Smooth muscle cell (in vitro differentiated cells): ENCODE measurements around the gene CELF2. TPM values are rescaled to one million over a fixed set of nuclear protein-coding genes. Genes with fewer than 3 reads are reported as not detected.

Source experiments
- DNase-seq: peaks from one replicate; lab custom pipeline; 2025; ENCODE audit not compliant: unreplicated experiment; lab: John Stamatoyannopoulos, UW
- H2AFZ ChIP-seq: fragments of 200-600 bp; sonication (generic); 2 replicates; pipeline ENCODE4 v1.6.0; 2016; ENCODE audit warnings: antibody characterized with exemption, low read depth, mild to moderate bottlenecking
- H3F3A ChIP-seq: fragments of 200-600 bp; sonication (generic); 2 replicates; pipeline ENCODE4 v1.6.0; 2017; ENCODE audit warnings: antibody characterized with exemption, low read depth
- H3K27ac ChIP-seq: fragments of 200-600 bp; sonication (generic); 2 replicates; pipeline ENCODE4 v1.5.1; 2016; ENCODE audit warnings: low read depth, mild to moderate bottlenecking
- H3K27me3 ChIP-seq: fragments of 200-600 bp; sonication (generic); 2 replicates; pipeline ENCODE4 v1.6.1; 2016; ENCODE audit warnings: low read depth, mild to moderate bottlenecking
- H3K36me3 ChIP-seq: fragments of 200-600 bp; sonication (generic); 2 replicates; pipeline ENCODE4 v1.5.1; 2016; ENCODE audit warnings: low read depth
- H3K4me1 ChIP-seq: fragments of 200-600 bp; sonication (generic); 2 replicates; pipeline ENCODE4 v1.5.1; 2016; ENCODE audit warnings: low read depth
- H3K4me2 ChIP-seq: fragments of 200-600 bp; sonication (generic); 2 replicates; pipeline ENCODE4 v1.6.0; 2016; ENCODE audit warnings: mild to moderate bottlenecking
- H3K4me3 ChIP-seq: fragments of 200-600 bp; sonication (generic); 2 replicates; pipeline ENCODE4 v1.5.1; 2016; ENCODE audit warnings: mild to moderate bottlenecking
- H3K79me2 ChIP-seq: fragments of 200-600 bp; sonication (generic); 2 replicates; pipeline ENCODE4 v1.6.0; 2016; ENCODE audit warnings: low read depth, mild to moderate bottlenecking
- H3K9ac ChIP-seq: fragments of 200-600 bp; sonication (generic); 2 replicates; pipeline ENCODE4 v1.6.0; 2016; ENCODE audit warnings: low read depth
- H3K9me3 ChIP-seq: fragments of 200-600 bp; sonication (generic); replicated peaks from 2 replicates; pipeline ENCODE4 v1.5.1; 2016; ENCODE audit warnings: low read depth
- H4K20me1 ChIP-seq: fragments of 200-600 bp; sonication (generic); 2 replicates; pipeline ENCODE4 v1.6.0; 2016; ENCODE audit warnings: low read depth
- WGBS: methylation state at CpG from one replicate; pipeline ENCODE4 v1.1.7; 2016; ENCODE audit warnings: low lambda C conversion rate; 5-methylcytosine and 5-hydroxymethylcytosine counted together
- polyA plus RNA-seq: library from polyadenylated mRNA; unstranded; fragments of >200 nt; fragmentation: Nextera tagmentation; extraction: Ambion mirVana; gene quantifications from 2 replicates; pipeline ENCODE4 v1.2.1, GENCODE V29; 2016
- total RNA-seq: library from RNA; depleted of rRNA; stranded (reverse); fragments of >200 nt; gene quantifications from 2 replicates; pipeline ENCODE4 v1.2.3, GENCODE V29; 2014
- TF ChIP-seq, protein P1 (sequence below): fragments of 200-600 bp; sonication (generic); IDR thresholded peaks from 2 replicates; pipeline ENCODE4 v1.5.1; 2017; ENCODE audit warnings: borderline replicate concordance, mild to moderate bottlenecking, antibody characterized with exemption; ENCODE audit not compliant: insufficient read depth, poor library complexity, severe bottlenecking

Gene CELF2
- total and polyA plus RNA-seq, 2 experiments from 2014 or later, result 3.0 to 4.7 TPM

DNA sequence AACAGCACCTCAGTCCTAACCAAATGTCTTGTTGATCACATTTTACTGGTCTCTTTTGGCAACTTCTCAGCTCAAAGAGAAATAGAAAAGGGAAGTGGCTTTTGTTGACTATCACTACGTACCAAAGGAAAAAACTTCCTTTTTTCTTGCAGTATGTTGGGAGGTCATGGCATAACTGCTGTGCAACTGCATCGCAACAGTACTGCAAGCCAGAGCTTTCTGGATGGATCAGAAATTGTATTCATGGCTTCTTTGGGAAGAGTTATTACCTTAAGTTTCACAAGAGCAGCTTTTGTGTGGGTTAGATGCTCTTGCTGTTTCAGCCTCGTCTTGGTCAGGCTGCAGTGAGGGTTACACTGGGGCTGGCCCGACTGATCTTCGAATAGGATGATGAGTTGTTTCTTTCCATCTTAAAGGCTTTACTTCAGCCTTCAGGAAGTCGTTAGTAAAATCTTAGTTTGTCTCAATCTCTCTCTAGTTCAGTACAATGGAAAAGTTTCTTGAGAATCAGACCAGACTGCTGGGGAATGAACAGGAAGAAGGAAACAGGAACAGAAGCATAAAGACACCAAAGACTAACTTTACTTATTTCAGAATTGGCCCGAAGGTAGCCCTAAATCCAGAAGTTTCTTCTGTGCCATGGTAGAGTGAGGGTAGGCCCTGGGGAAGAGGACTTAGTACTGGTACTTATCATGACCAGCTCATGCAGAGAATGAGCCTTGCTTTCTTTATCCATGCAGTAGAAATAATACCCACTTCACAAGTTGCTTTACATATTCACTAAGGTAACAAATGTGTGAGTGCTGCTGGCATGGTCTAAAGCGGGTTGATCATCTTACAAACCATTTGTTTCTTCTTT, 153.6 kb downstream of the CELF2 start:
- Histone ChIP-seq H3K36me3 (no peaks in the 10 kb centered on the region), H3K79me2 (no peaks in the 10 kb centered on the region), H3K4me2 (no peak overlapping the region), H3K4me3 (no peak overlapping the region), H3K27me3 (peaks cover 23% of the 10 kb centered on the region), H3K9ac (no peak overlapping the region), H4K20me1 (no peaks in the 10 kb centered on the region), H3K9me3 (no peaks in the 10 kb centered on the region), H3F3A (no peaks in the 10 kb centered on the region), H3K4me1 (peaks cover 6% of the 10 kb centered on the region), H3K27ac (no peak overlapping the region), H2AFZ (no peak overlapping the region)
- TF ChIP-seq, protein P1, sequence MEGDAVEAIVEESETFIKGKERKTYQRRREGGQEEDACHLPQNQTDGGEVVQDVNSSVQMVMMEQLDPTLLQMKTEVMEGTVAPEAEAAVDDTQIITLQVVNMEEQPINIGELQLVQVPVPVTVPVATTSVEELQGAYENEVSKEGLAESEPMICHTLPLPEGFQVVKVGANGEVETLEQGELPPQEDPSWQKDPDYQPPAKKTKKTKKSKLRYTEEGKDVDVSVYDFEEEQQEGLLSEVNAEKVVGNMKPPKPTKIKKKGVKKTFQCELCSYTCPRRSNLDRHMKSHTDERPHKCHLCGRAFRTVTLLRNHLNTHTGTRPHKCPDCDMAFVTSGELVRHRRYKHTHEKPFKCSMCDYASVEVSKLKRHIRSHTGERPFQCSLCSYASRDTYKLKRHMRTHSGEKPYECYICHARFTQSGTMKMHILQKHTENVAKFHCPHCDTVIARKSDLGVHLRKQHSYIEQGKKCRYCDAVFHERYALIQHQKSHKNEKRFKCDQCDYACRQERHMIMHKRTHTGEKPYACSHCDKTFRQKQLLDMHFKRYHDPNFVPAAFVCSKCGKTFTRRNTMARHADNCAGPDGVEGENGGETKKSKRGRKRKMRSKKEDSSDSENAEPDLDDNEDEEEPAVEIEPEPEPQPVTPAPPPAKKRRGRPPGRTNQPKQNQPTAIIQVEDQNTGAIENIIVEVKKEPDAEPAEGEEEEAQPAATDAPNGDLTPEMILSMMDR, result no peak
- WGBS, result 59% methylated on average over 8 of the region's 8 CpGs
- no peak for DNase-seq

DNA sequence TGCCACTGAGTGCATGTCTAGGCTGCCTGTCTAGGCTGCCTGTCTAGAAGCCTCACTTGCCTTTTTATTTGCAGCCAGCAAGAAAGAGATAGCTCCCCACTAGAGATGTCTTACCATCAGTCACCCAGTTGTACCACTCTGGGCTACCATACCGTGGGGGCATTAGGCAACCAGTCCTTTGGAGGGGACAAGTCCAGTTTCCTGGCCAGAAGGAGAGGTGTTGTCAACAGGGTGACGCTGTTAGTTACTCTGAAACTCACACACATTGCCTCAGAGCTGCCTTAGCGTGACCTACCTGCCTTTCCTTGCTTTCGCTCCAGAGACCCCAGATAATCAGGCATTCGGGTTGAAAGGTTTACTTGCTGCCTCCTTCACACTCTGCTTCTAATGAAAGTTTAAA, 155.4 kb downstream of the CELF2 start:
- Histone ChIP-seq H3K27ac (no peak overlapping the region), H3K4me3 (no peak overlapping the region), H4K20me1 (no peaks in the 10 kb centered on the region), H3K9me3 (no peaks in the 10 kb centered on the region), H3F3A (peaks cover 6% of the 10 kb centered on the region), H2AFZ (no peak overlapping the region), H3K9ac (no peak overlapping the region), H3K4me1 (peaks cover 14% of the 10 kb centered on the region), H3K36me3 (no peaks in the 10 kb centered on the region), H3K4me2 (no peak overlapping the region), H3K79me2 (no peaks in the 10 kb centered on the region), H3K27me3 (peaks cover 5% of the 10 kb centered on the region)
- TF ChIP-seq, protein P1, result no peak
- WGBS, result 95% methylated on average over 5 of the region's 5 CpGs
- no peak for DNase-seq

DNA sequence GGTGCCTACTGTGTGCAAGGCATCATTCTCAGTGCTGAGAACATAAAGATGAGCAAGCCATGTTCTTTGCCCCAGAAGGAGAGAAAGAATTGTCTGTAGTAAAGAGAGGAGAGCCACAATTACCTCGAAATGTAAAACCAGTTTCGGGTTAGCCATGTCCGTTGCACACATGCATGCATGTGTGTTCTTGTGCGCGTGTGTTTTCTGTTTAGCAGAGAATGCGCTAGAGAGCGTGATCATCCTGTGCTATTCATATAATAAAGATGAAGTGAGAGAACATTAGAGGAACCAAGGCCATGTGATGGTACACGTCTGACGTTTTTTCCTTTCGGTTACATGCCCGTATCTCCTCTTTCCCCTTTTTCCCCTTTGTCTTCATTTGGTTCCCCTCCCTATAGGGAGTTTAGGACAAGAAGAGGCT, 158.2 kb downstream of the CELF2 start:
- peaks cover 9% of the 10 kb centered on the region for H3F3A ChIP-seq
- no peak overlapping the region for H3K27ac ChIP-seq
- no peak overlapping the region for H3K4me2 ChIP-seq
- TF ChIP-seq, protein P1, result no peak
- H3K4me1 ChIP-seq, result peaks cover 17% of the 10 kb centered on the region
- 96% methylated on average over 11 of the region's 11 CpGs for WGBS
- no peaks in the 10 kb centered on the region for H3K36me3 ChIP-seq
- no peaks in the 10 kb centered on the region for H3K27me3 ChIP-seq
- no peak for DNase-seq
- H3K79me2 ChIP-seq, result no peaks in the 10 kb centered on the region
- no peak overlapping the region for H2AFZ ChIP-seq
- no peaks in the 10 kb centered on the region for H4K20me1 ChIP-seq
- H3K4me3 ChIP-seq, result no peak overlapping the region
- no peaks in the 10 kb centered on the region for H3K9me3 ChIP-seq
- H3K9ac ChIP-seq, result no peak overlapping the region

DNA sequence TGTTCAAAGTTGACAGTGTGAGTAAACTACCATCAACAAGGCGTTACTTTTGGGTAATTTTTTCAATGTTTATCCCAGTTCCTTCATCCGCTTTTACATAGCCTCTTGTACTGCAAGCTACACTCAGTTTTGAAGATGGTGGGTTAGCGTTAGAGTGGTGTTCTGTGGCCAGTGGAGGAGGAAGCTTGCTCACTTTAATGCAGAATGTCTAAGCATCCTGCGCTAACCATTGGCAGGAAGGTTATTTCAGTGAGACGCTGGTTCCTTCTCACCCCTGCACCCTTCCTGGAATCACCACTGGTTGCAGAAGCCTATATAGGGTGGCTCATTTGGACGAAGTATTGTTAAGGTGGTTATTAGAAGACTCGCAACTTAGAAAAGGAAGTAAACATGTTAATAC, 159.1 kb downstream of the CELF2 start:
- Histone ChIP-seq H3K27ac (peak overlapping the region; percentile 88), H3K4me2 (peak overlapping the region; percentile 57), H4K20me1 (no peaks in the 10 kb centered on the region), H3K36me3 (no peaks in the 10 kb centered on the region), H3K4me3 (no peak overlapping the region), H3K4me1 (peaks cover 17% of the 10 kb centered on the region), H2AFZ (no peak overlapping the region), H3K79me2 (no peaks in the 10 kb centered on the region), H3K9me3 (no peaks in the 10 kb centered on the region), H3K27me3 (no peaks in the 10 kb centered on the region), H3K9ac (no peak overlapping the region), H3F3A (peaks cover 9% of the 10 kb centered on the region)
- DNase-seq, result no peak
- TF ChIP-seq, protein P1, result no peak
- WGBS, result 91% methylated on average over 7 of the region's 7 CpGs
